Loucy (cell line): ENCODE results near the gene ERMN.
A peak's percentile ranks its signal among the peaks of the same experiment; 100 is the strongest.

Source experiments
- H2AFZ ChIP-seq: fragments of 200-600 bp; sonication (generic); 2 replicates; pipeline ENCODE4 v1.6.0; 2016; ENCODE audit warnings: antibody characterized with exemption, mild to moderate bottlenecking, low read length, moderate library complexity
- H3F3A ChIP-seq: fragments of 200-600 bp; 2 replicates; pipeline ENCODE4 v1.6.0; 2016; ENCODE audit warnings: antibody characterized with exemption, low read depth, mild to moderate bottlenecking
- H3K27me3 ChIP-seq: fragments of 200-600 bp; sonication (generic); 2 replicates; pipeline ENCODE4 v1.6.1; 2014; ENCODE audit warnings: low read length, mild to moderate bottlenecking; ENCODE audit not compliant: insufficient read depth, poor library complexity, severe bottlenecking
- H3K36me3 ChIP-seq: fragments of 200-600 bp; sonication (generic); 2 replicates; pipeline ENCODE4 v1.6.1; 2016; ENCODE audit warnings: low read length; ENCODE audit not compliant: insufficient read depth
- H3K4me1 ChIP-seq: fragments of 200-600 bp; sonication (generic); 2 replicates; pipeline ENCODE4 v1.5.1; 2014; ENCODE audit warnings: low read length, mild to moderate bottlenecking; ENCODE audit not compliant: insufficient read depth, poor library complexity, severe bottlenecking
- H3K4me2 ChIP-seq: fragments of 200-600 bp; sonication (generic); 2 replicates; pipeline ENCODE4 v1.6.0; 2014; ENCODE audit warnings: antibody characterized with exemption, low read length, low read depth, mild to moderate bottlenecking; ENCODE audit not compliant: poor library complexity, severe bottlenecking
- H3K4me3 ChIP-seq: fragments of 200-600 bp; sonication (generic); 2 replicates; pipeline ENCODE4 v1.5.1; 2014; ENCODE audit warnings: low read length, mild to moderate bottlenecking, mixed read lengths; ENCODE audit not compliant: poor library complexity, severe bottlenecking
- H3K79me2 ChIP-seq: fragments of 200-600 bp; sonication (generic); 2 replicates; pipeline ENCODE4 v1.6.1; 2014; ENCODE audit warnings: low read length; ENCODE audit not compliant: insufficient read depth
- H3K9ac ChIP-seq: fragments of 200-600 bp; sonication (generic); 2 replicates; pipeline ENCODE4 v1.6.0; 2014; ENCODE audit warnings: mild to moderate bottlenecking, low read depth, low read length, moderate library complexity; ENCODE audit not compliant: poor library complexity, severe bottlenecking
- H3K9me2 ChIP-seq: fragments of 200-600 bp; sonication (generic); replicated peaks from 2 replicates; pipeline ENCODE4 v1.6.1; 2016; ENCODE audit warnings: low read depth, low read length, mixed read lengths
- H3K9me3 ChIP-seq: fragments of 200-600 bp; sonication (generic); 2 replicates; pipeline ENCODE4 v1.6.1; 2014; ENCODE audit warnings: mild to moderate bottlenecking, antibody characterized with exemption, low read length, low read depth; ENCODE audit not compliant: insufficient read depth
- H4K20me1 ChIP-seq: fragments of 200-600 bp; sonication (generic); 2 replicates; pipeline ENCODE4 v1.6.0; 2014; ENCODE audit warnings: antibody characterized with exemption, low read length, mild to moderate bottlenecking; ENCODE audit not compliant: insufficient read depth, poor library complexity, severe bottlenecking
- CTCF ChIP-seq: fragments of 200-600 bp; sonication (generic); conservative IDR thresholded peaks from 2 replicates; pipeline ENCODE4 v1.5.1; 2014; ENCODE audit warnings: mild to moderate bottlenecking, antibody characterized with exemption, low read length
- EZH2phosphoT487 ChIP-seq: fragments of 200-600 bp; IDR thresholded peaks from 2 replicates; pipeline ENCODE4 v1.6.1; 2018; ENCODE audit warnings: antibody characterized with exemption, mild to moderate bottlenecking, moderate library complexity, borderline replicate concordance

ERMN gene

GRCh38 chr2:157311706-157312105 is 13.9 kb downstream of the ERMN start:
- no peak overlapping the region for H2AFZ ChIP-seq
- H3K27me3 ChIP-seq = no peaks in the 10 kb centered on the region
- H3F3A ChIP-seq = no peaks in the 10 kb centered on the region
- no peak overlapping the region for H3K4me3 ChIP-seq
- H4K20me1 ChIP-seq = no peaks in the 10 kb centered on the region
- no peak overlapping the region for H3K9ac ChIP-seq
- no peak for TF ChIP-seq CTCF
- TF ChIP-seq EZH2phosphoT487 = no peak
- no peaks in the 10 kb centered on the region for H3K9me3 ChIP-seq
- H3K79me2 ChIP-seq = no peaks in the 10 kb centered on the region
- no peaks in the 10 kb centered on the region for H3K9me2 ChIP-seq
- no peaks in the 10 kb centered on the region for H3K36me3 ChIP-seq
- H3K4me1 ChIP-seq = peaks cover 1% of the 10 kb centered on the region
- H3K4me2 ChIP-seq = no peak overlapping the region

- Histone ChIP-seq H3K4me1 (peaks cover 4% of the 10 kb centered on the region), H3K79me2 (no peaks in the 10 kb centered on the region), H3K27me3 (no peaks in the 10 kb centered on the region), H3K36me3 (no peaks in the 10 kb centered on the region), H4K20me1 (no peaks in the 10 kb centered on the region), H3K9me3 (no peaks in the 10 kb centered on the region), H3K9ac (no peak overlapping the region), H3K9me2 (no peaks in the 10 kb centered on the region), H3K4me2 (no peak overlapping the region), H3F3A (no peaks in the 10 kb centered on the region), H3K4me3 (no peak overlapping the region), H2AFZ (no peak overlapping the region)
- no peak for TF ChIP-seq CTCF
- TF ChIP-seq EZH2phosphoT487 = no peak
These were observed 15.7 kb downstream of the ERMN start for GRCh38 chr2:157309878-157310277.

- no peak overlapping the region for H2AFZ ChIP-seq
- TF ChIP-seq CTCF = peak; percentile 37
- TF ChIP-seq EZH2phosphoT487 = no peak
- no peaks in the 10 kb centered on the region for H3K9me2 ChIP-seq
- no peak overlapping the region for H3K4me3 ChIP-seq
- peaks cover 4% of the 10 kb centered on the region for H3K4me1 ChIP-seq
- no peaks in the 10 kb centered on the region for H3K27me3 ChIP-seq
- no peak overlapping the region for H3K4me2 ChIP-seq
- H3F3A ChIP-seq = no peaks in the 10 kb centered on the region
- H4K20me1 ChIP-seq = no peaks in the 10 kb centered on the region
- no peak overlapping the region for H3K9ac ChIP-seq
- H3K36me3 ChIP-seq = no peaks in the 10 kb centered on the region
- H3K79me2 ChIP-seq = no peaks in the 10 kb centered on the region
- H3K9me3 ChIP-seq = no peaks in the 10 kb centered on the region
These were observed 18.6 kb downstream of the ERMN start for GRCh38 chr2:157307021-157307420.
